Measurements from ENCODE around the gene PNMT.

DNA sequence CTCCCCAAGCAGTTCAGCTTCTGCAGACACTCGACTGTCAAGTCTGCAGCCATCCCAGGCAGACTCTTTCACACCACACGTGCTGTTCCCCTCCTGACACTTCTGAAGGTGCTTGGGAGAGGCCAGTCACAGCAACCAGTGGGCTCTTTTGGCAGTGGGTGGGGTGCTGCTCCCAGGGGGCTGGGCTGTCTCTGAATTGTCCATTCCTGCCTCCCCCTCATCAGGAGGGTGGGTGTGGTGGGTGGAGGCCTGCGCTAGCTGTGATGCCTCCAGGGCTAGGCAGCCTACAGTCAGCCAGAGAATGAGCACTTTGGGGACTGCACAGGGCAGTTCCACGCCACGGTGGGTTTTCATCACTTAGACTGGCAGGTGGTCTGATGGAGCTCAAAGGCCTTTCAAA, 21.0 kb upstream of the PNMT start:
- TF ChIP-seq, protein P1, sequence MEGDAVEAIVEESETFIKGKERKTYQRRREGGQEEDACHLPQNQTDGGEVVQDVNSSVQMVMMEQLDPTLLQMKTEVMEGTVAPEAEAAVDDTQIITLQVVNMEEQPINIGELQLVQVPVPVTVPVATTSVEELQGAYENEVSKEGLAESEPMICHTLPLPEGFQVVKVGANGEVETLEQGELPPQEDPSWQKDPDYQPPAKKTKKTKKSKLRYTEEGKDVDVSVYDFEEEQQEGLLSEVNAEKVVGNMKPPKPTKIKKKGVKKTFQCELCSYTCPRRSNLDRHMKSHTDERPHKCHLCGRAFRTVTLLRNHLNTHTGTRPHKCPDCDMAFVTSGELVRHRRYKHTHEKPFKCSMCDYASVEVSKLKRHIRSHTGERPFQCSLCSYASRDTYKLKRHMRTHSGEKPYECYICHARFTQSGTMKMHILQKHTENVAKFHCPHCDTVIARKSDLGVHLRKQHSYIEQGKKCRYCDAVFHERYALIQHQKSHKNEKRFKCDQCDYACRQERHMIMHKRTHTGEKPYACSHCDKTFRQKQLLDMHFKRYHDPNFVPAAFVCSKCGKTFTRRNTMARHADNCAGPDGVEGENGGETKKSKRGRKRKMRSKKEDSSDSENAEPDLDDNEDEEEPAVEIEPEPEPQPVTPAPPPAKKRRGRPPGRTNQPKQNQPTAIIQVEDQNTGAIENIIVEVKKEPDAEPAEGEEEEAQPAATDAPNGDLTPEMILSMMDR (conservative IDR thresholded peaks at IDR 0.05; ENCODE audit: low read depth, low read length) = no peak
- TF ChIP-seq EZH2 (IDR thresholded peaks at IDR 0.05; ENCODE audit: low read length, unreplicated experiment) = no peak
- TF ChIP-seq EZH2phosphoT487 (IDR thresholded peaks at IDR 0.05; ENCODE audit: borderline replicate concordance, low read length) = no peak
